Measurements from ENCODE around the gene SST. TPM values are rescaled to one million over a fixed set of nuclear protein-coding genes. Genes with fewer than 3 reads are reported as not detected.

SST gene
- total and polyA plus RNA-seq, 10 of the 15 experiments (the other 5 are each of a cell fraction or from before 2014, with no cell fraction given) = 0.35 to 0.38 TPM; not detected in 8

DNA sequence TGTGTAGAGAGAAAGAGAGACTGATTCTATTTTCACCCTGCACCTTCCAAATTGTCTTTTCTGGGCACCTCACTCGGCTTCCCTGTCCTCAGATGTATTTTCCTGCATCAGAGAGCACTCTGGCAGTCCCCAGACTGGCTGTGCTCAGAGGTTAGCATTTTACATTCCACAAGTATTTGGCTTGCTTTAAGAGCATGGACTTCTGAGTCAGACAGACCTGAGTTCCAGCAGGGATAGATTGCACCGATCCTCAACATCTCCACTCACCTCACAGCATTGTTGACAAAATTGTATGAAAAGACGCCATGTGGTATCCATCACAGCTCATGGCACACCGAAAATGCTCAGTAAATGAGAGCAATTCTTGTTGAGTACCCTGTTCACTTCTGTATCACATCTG lies 45.6 kb downstream of the SST start:
- SMC1A ChIA-PET (ENCODE audit: uncharacterized antibody, unreplicated experiment) = interaction anchor here (0.6 kb wide), 1 partner anchor 16 kb away, joined by 3 read pairs; no protein-coding TSS in a partner anchor
- POLR2A ChIA-PET = no interaction called here
- FAIRE-seq (no peak), ATAC-seq (no peak), DNase-seq (ENCODE audit: low read depth, low spot score) (no peak)
- TF ChIP-seq, protein P1, sequence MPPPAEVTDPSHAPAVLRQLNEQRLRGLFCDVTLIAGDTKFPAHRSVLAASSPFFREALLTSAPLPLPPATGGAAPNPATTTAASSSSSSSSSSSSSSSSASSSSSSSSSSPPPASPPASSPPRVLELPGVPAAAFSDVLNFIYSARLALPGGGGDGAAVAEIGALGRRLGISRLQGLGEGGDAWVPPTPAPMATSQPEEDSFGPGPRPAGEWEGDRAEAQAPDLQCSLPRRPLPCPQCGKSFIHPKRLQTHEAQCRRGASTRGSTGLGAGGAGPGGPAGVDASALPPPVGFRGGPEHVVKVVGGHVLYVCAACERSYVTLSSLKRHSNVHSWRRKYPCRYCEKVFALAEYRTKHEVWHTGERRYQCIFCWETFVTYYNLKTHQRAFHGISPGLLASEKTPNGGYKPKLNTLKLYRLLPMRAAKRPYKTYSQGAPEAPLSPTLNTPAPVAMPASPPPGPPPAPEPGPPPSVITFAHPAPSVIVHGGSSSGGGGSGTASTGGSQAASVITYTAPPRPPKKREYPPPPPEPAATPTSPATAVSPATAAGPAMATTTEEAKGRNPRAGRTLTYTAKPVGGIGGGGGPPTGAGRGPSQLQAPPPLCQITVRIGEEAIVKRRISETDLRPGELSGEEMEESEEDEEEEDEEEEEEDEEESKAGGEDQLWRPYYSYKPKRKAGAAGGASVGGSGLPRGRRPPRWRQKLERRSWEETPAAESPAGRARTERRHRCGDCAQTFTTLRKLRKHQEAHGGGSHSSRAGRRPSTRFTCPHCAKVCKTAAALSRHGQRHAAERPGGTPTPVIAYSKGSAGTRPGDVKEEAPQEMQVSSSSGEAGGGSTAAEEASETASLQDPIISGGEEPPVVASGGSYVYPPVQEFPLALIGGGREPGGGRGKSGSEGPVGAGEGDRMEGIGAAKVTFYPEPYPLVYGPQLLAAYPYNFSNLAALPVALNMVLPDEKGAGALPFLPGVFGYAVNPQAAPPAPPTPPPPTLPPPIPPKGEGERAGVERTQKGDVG (CRISPR knock-in tag; IDR thresholded peaks at IDR 0.05) = no peak
- TF ChIP-seq, protein P2, sequence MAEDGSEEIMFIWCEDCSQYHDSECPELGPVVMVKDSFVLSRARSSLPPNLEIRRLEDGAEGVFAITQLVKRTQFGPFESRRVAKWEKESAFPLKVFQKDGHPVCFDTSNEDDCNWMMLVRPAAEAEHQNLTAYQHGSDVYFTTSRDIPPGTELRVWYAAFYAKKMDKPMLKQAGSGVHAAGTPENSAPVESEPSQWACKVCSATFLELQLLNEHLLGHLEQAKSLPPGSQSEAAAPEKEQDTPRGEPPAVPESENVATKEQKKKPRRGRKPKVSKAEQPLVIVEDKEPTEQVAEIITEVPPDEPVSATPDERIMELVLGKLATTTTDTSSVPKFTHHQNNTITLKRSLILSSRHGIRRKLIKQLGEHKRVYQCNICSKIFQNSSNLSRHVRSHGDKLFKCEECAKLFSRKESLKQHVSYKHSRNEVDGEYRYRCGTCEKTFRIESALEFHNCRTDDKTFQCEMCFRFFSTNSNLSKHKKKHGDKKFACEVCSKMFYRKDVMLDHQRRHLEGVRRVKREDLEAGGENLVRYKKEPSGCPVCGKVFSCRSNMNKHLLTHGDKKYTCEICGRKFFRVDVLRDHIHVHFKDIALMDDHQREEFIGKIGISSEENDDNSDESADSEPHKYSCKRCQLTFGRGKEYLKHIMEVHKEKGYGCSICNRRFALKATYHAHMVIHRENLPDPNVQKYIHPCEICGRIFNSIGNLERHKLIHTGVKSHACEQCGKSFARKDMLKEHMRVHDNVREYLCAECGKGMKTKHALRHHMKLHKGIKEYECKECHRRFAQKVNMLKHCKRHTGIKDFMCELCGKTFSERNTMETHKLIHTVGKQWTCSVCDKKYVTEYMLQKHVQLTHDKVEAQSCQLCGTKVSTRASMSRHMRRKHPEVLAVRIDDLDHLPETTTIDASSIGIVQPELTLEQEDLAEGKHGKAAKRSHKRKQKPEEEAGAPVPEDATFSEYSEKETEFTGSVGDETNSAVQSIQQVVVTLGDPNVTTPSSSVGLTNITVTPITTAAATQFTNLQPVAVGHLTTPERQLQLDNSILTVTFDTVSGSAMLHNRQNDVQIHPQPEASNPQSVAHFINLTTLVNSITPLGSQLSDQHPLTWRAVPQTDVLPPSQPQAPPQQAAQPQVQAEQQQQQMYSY (CRISPR knock-in tag; IDR thresholded peaks at IDR 0.05) = no peak
- no TSS peak for BruUV-seq (replicated peaks)
- H3K79me2 ChIP-seq (ENCODE audit: control insufficient read depth, insufficient read depth, low read length) = no peaks in the 10 kb centered on the region
- H3K4me1 ChIP-seq (ENCODE audit: control insufficient read depth, insufficient read depth, low read length) = no peaks in the 10 kb centered on the region
- CTCF ChIA-PET = interaction anchor here (1.6 kb wide), 1 partner anchor 9 kb away, joined by 4 read pairs; no protein-coding TSS in a partner anchor
- H3K36me3 ChIP-seq (ENCODE audit: control insufficient read depth in 2 of 2, insufficient read depth in 2 of 2, low read length in 1 of 2) = no peaks in the 10 kb centered on the region
- H3K27me3 ChIP-seq (replicated peaks in 1 of 2; ENCODE audit: control insufficient read depth in 2 of 2, insufficient read depth in 2 of 2, low read length in 1 of 2) = peaks cover 0 to 1% of the 10 kb centered on the region in 2 experiments; a peak in 1 of 4 replicates
- H3K4me2 ChIP-seq (ENCODE audit: control insufficient read depth, insufficient read depth) = no peak overlapping the region
- intact Hi-C loops (cut with micrococcal nuclease; ENCODE audit: unreplicated experiment) = no loop called here
- in situ Hi-C loops (cut with MboI) = no loop called here
- H2AFZ ChIP-seq (ENCODE audit: control insufficient read depth, low read depth, low read length) = no peak overlapping the region
- no peak overlapping the region for H3K4me3 ChIP-seq
- H3K9ac ChIP-seq (ENCODE audit: control insufficient read depth, insufficient read depth, low read length) = no peak overlapping the region
- H3K9me3 ChIP-seq (replicated peaks; ENCODE audit: control insufficient read depth, insufficient read depth, low read length) = no peaks in the 10 kb centered on the region
- WGBS (ENCODE audit: insufficient coverage, insufficient replicate concordance, low lambda C conversion rate, missing lambda C conversion rate) = 0% methylated on average over 4 of the region's 4 CpGs
- H3K27ac ChIP-seq (ENCODE audit: control insufficient read depth, insufficient read depth) = no peak overlapping the region
- H4K20me1 ChIP-seq (ENCODE audit: control insufficient read depth, insufficient read depth) = no peaks in the 10 kb centered on the region
- RAD21 ChIA-PET (ENCODE audit: unreplicated experiment) = interaction anchor here (1.0 kb wide), 1 partner anchor 306 kb away, joined by 3 read pairs; no protein-coding TSS in a partner anchor

All from GM12878 (cell line).